DMS114 treated with DMSO at 0.1 percent for 48 hours (cell line): Measurements from ENCODE around the gene GALNTL6.

Experiments used
- DNase-seq: peaks from one replicate; lab custom pipeline; 2025; ENCODE audit not compliant: unreplicated experiment; lab: John Stamatoyannopoulos, UW

Gene GALNTL6

DNA sequence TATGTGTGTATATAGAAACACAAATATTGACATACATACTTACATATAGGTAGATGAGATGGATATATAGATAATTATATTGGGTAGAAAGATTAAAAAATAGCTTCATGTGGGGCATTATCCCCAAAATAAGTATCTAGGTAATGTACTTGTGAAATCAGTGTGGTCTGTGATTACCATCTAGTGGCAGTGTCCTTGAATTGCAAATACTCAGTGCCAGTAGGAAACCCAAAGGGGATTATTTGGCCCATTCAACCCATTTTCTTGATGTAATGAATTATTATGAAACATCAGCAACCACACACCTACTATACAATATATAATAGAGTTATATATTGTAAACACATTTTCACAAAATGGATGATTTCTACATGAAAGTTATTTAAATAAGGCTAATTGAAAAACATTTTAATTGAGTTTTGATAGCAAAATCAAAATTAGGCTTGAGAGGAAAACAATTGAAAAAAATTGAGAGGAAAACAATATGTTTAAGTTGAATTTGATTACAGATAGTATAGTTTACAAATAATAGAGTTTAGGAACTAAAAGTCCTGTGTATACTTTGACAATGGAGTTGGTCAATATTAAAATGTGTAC lies 389.4 kb downstream of the GALNTL6 start:
- peak; percentile 30 for DNase-seq

DNA sequence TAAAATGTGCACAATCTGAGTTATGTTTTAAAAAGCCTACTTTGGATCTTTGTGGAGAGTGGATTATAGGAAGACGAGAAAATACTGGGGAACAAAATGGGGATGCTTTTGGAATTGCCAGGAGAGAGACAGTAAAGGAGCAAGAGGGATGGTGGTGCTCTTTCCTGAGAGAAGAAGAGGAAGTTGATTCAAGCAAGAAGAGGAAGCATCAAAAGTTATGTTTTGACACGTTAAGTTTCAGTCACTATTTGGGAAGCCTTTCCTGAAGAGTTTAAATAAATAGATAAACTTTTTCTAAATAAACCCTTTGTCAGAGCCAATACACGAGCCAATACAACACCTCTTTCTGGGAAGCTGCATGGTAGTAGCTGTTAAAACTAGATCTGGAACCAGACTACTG lies 394.1 kb downstream of the GALNTL6 start:
- no peak for DNase-seq

DNA sequence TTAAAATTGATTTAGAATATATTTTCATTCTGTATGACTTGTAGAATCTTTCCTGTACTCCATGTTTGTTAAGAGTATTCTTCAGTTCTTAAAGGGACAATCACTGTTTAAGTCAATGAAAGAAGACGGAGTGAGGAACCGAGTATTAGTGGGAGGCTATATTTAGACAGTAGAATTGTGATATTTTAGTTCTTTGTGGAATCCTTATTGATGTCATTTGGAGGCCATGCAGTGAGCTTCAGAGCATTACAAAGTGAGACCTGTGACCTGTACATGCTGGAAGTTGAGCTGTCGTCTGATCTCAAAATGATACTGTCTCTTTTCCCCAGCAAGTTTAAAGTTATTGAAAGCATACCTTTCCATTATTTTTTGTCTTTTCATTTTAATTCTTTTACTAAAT lies 394.7 kb downstream of the GALNTL6 start:
- DNase-seq, result no peak

DNA sequence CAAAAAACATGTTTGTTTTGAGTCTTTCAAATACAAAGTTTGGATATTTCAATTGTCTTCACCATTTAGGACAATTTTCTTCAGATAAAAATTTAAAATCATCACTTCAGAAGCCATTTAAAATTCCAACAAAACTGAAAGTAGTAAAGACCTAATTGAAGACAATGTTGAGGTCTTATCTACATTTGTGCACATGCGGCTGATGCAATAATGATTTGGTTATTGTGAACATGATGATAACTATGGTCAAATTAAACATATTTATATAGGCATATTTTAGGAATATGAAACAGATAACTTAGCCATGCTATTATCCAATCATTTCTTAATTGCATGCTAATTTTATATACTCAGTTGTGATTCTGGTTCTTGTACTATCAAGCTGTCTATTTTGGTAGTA lies 407.5 kb downstream of the GALNTL6 start:
- no peak for DNase-seq

DNA sequence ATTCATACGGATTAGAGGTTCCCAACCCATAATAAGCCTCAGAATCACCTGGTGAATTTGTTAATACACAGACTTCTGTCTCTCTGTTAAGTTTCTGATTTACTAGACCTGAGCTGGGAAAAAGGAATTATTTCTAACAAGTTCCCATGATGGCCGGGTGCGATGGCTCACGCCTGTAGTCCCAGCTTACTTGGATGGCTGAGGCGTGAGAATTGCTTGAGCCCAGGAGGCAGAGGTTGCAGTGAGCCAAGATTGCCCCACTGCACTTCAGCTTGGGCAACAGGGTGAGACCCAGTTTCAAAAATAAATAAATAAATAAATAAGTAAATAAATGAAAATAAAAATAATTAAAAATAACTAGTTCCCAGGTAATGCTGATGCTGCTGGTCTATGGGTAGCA lies 412.3 kb downstream of the GALNTL6 start:
- DNase-seq, result no peak

DNA sequence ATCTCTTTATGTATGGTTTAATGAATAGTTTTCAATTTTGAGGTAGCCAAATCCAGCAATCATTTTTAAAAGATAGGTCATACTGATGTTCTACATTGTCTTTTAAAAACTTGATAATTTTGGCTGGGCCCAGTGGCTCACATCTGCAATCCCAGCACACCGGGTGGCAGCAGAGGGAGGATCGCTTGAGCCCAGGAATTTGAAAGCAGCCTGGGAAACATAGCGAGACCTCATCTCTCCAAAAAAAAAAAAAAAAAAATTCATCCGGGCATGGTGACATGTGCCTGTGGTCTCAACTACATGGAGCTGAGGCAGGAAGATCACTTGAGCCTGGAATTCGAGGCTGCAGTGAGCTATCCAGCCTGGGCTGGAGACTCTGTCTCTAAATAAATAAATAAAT lies 419.8 kb downstream of the GALNTL6 start:
- no peak for DNase-seq

DNA sequence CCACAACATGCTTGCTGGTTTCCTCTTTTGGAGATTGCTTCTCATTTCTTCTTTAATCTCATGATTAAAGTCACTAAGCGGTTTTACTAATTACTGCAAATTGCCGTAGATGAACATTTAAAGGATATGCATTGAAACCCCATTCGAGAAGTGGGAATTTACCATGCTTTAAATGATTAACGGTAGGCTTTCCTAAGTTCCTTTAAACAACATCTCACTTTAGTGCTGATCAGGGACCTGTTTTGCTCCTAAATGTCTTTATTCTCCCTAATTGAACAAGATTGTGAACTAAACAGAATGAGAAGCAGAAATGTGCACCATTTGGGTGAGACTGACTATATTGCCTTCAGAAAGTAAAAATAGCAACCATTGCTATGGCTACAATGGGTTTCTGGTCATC lies 430.3 kb downstream of the GALNTL6 start:
- no peak for DNase-seq

DNA sequence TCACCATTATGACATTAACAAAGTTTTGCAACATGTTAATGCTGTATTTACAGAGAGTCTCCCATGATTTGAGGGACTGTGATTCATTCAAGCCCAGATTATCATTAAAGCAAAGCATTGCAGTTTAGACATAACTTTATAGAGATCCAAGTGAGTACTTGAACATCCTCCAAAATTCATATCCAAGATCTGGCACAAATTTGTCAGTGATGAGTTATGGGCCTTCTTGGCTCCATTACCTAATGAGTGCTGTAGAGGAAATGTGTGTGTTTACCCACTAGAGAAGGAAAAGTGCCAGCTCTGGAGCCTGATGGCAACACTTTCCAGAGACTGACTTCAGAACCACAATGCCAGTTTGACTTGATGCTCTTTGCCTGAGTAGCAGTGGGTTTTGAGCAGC lies 432.3 kb downstream of the GALNTL6 start:
- DNase-seq, result no peak

DNA sequence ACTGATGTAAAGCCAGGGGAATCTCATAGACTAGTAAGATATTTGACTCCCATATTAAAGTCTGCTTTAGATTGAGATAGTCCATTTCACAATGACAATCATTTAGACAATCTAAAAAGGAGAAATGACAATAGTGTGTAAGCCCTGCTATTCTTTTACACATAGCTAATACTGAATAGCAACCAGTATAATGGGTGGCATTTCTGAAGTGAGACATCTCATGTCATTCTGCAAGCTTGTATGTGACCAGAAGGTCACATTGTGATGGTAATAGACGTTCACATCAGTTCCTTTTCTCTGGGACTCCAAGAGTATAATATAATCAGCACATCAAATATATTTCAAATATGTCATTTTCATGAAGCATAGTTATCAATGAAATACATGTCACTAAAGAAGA lies 440.2 kb downstream of the GALNTL6 start:
- no peak for DNase-seq

DNA sequence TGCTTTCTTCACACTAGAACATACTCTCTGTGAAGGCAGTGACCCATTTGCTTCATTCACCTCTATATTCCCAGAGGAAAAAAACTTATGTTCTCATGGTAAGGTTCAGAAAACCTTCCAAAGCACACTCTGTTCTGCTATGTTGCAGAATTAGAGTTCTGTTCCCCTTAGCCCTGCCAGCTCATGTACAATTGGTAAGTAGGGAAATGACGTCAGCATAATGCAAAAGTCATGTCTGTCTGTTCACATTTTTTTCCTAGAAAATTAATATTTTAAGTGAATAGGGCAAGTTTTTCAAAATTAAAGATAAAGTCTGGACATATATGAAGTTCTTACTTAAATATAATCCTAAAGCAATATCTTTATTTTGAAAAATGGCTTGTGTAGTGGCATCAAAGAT lies 443.6 kb downstream of the GALNTL6 start:
- DNase-seq, result no peak

DNA sequence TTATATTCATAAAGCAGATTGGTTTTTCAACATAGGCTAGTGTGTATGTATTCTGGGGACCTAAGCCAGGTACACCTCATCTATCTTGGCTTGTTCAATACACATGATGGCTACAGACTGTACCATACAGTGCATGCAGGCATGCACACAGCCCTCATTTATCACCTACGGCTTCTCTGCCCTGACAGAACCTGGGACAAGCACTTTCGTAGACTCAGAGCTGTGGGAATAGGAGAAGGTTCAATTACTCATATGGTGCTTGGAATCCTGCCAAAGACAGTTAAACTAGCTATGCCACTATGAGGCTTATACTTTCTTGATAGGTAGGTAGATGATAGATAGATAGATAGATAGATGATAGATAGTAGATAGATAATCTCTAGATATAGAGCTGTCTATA lies 457.2 kb downstream of the GALNTL6 start:
- DNase-seq, result no peak

DNA sequence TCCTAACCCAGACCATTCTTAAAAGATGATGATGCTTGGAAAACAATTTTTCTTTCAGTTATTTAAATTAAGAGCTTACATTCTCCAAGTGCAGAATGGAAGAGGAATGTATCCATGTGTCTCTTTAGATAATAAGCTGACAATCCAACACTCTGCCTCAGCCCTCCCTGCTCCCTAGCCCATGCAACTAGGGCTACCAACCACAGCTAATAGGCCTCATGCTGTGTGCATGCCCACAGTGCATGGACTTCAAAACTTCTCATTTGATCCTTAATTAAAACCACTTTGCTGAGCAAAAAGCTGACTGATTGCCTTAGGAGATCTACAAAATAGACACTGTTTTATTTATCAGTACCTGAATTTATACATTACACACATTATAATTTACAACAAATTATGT lies 473.9 kb downstream of the GALNTL6 start:
- DNase-seq, result no peak

DNA sequence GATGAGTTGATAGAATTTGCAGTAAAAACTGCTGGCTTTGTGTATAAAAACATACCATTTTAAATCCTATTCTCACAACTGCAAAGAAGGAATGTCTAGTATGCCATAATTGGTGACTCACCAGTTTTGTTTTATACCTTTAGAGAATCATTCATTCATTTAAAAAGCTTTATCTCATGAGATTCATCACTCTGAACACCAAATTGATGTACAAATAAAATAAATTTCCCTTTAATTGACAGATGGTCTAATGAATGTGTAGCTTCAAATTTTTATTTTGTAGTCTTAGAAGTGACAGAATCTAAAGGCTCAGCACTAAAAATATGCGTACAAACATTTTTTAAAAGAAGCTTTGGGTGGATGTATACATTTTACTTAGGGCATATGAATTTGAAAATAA lies 492.5 kb downstream of the GALNTL6 start:
- DNase-seq, result no peak

DNA sequence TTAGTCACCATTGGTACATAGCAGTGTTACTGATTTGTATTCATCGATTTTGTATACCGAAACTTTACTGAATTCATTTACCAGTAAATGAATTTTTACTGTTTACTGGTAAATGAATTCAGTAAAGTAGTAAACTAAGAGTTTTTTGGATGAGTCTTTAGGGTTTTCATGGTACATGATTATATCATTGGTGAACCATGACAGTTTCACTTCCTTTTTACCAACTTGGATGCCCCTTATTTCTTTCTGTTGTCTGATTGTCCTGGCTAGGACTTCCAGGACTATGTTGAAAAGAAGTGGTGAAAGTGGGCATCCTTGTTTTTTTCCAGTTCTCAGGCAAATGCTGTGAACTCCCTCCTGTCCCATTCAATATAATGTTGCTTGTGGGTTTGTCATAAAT lies 494.9 kb downstream of the GALNTL6 start:
- no peak for DNase-seq

DNA sequence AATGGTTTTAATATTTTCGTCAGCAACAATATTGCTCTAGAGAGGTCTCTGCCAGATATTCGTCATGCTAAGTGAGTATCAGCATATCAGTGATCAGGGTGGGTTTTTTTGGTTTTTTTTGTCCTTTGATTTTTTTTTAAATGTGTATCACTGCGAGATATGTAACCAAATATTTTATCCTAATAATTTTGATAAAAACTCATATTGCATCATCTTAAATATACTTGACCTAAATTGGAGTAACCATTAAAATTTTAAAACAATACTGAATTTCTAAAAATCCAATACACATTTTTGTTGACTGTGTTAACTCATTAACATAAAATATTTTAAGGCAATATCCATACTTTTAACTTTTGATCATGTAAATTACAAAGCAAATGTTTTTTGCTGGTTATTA lies 498.5 kb downstream of the GALNTL6 start:
- no peak for DNase-seq

DNA sequence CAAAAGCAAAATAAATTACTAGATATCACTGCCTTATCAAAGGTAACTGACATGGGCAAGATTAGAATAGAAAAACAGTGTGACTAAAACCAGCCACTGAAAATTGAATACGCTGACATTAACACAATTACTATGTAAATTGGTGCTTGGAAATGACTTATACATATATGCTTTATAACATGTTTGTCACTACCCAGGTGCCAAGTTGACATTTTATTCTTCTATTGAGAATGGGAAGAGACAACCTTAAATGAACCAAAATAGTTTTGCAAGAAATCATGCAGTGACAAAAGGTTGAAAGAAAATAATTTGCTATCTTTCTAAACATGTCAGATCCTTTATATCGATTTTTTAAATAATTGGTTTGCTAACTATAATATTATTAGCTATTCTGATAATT lies 510.1 kb downstream of the GALNTL6 start:
- no peak for DNase-seq

DNA sequence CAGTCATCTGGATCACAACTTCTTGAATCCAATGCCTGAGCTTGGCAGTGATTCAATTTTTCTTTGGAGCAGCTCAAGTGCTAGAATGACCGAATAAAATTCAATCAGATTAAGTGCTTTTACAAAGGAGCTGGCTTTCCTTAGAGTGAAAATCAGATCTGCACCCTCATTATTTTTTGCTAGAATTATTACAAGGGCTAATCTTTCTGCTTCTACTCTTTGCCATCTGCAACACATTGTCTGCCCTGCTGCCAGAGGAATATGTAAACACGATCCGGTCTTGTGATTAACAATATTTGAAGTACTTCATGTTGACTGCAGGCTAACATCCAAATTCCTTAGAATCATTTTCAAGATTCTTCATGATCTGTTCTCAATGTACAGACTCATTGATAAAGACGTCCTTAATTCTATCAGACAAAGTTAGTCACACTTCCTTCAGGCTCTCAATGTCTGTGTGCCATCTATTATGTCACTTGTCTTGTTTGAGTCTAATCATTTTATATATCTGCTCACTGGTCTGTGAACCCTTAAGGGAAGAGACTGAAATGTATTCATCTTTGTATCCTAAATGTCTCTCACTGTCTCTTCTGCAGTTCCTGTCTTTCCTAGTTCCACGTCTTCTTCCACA lies 531.2 kb downstream of the GALNTL6 start:
- DNase-seq, result no peak

DNA sequence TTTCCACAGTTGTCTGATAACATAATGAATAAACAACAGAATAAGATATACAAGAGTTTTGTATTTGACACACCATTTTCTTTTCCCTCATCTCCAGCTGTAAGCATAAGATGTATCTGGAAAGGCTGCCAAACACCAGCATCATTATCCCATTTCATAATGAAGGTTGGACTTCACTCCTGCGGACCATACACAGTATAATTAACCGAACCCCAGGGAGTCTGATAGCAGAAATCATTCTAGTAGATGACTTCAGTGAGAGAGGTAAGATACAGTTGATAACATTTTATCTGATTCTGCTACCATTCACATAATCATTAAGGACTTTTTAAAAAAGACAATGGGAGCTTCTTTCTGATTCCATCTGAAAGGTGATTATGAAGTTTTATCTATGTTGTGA lies 535.2 kb downstream of the GALNTL6 start:
- no peak for DNase-seq

DNA sequence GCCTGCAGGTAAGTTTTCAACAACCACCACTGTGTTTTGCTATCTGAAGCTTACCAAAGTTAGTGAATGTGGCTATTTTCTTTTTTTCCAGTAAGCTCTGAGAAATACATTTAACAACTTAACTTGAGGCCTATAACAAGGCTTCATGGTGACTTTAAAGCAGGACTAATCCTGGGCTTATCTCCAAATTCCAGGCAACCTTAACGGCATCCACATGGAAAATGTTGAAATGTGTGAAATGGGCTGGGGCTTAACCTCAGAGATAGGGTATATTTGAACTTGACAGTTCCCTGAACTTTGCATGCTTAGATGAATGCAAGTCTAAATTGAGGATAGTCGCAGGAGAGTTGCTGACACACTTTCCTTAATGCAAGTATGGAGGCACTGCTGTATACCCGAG lies 539.2 kb downstream of the GALNTL6 start:
- DNase-seq, result no peak

DNA sequence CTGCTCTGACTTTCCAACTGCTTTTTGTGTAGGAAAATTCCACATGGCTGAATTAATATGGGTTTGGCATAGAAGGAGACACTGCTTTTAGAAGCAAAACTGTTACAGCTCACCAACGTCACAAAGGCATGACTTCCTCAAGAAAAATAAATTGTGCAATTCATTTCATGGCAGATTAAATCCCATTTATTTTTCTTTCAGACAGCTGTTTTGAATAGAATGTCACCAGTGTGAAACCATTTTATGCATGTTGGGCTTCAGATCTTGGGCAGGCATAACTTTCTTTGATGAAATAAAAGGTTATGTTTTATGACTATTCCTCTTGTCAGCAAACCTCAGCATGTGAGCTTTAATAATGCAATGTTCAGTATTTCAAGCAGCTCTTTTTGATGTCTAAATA lies 542.8 kb downstream of the GALNTL6 start:
- DNase-seq, result no peak

DNA sequence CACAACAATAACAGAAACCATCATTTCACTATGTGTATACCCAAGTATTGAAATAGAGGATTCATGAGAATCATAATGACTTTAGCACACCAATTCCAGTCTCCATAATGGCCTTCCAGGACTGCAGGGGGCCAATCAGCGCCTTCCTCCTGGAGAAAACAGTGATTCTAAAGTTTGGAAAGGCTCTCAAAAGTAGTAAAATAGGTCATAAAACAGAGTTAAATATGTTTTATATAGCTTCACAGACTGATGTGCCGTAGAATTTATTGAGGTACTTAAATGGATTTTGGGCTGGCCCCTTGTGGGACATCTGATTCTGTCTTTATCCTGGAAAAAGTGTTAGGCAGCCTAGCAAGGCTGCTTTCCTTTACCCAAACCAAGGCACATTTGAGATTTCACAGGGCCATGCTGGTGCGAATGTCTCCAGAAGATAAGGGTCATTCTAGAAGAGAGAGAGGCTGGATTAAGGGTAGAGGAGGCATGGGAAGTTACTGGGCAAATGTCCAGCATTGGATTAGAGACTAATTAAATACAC lies 543.9 kb downstream of the GALNTL6 start:
- DNase-seq, result no peak

DNA sequence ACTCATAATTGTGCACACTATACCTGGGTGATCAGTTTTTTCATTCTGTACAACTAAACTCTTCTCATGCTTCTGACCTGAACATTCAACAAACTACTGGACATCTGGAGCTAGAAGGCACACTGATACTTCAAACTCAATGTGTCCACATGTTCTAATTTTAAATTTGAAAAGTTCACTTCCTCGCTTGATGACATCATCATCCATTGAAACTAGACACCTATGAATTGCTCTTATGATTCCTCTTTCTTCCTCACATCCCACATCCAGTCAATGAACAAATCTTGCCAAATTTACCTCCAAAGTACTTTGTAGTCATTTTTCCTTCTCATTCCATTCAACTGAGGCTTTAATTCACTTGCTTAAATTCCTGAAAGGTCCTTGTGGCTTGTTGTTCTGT lies 549.4 kb downstream of the GALNTL6 start:
- no peak for DNase-seq

DNA sequence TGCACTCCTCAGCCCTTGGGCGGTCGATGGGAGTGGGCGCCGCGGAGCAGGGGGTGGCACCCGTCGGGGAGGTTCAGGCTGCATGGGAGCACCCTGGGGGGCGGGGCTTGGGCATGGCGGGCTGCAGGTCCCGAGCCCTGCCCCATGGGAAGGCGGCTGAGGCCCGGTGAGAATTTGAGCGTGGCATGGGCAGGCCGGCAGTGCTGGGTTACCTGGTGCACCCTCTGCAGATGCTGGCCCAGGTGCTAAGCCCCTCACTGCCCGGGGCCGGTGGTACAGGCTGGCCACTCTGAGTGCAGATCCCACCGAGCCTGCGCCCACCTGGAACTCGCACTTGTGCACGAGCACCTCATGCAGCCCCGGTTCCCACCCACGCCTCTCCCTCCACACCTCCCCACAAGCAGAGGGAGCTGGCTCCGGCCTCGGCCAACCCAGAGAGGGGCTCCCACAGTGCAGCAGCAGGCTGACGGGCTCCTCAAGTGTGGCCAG lies 556.3 kb downstream of the GALNTL6 start:
- no peak for DNase-seq
